SK-N-SH treated with all-trans-retinoic acid at 6 μM for 48 hours (cell line): ENCODE data around the gene GNA12.

Source experiments
- ATAC-seq: fragments of 200-7000 bp; cut with Tn5 transposase; 3 replicates; pipeline ENCODE4 v1.9.1; 2020; ENCODE audit warnings: mild to moderate bottlenecking, moderate library complexity
- ARNTL ChIP-seq: fragments of 450-650 bp; formaldehyde crosslinking; IDR thresholded peaks from 2 replicates; pipeline ENCODE4 v1.5.0; 2020; ENCODE audit warnings: low read depth, mild to moderate bottlenecking, moderate library complexity, borderline replicate concordance
- BACH2 ChIP-seq: fragments of 250-450 bp; sonication (Bioruptor Pico); IDR thresholded peaks from 2 replicates; pipeline ENCODE4 v1.9.0; 2021; ENCODE audit warnings: mild to moderate bottlenecking, borderline replicate concordance
- CREB5 ChIP-seq: fragments of 250-450 bp; sonication (Bioruptor Pico); IDR thresholded peaks from 2 replicates; pipeline ENCODE4 v1.5.1; 2020; ENCODE audit warnings: low read depth, mild to moderate bottlenecking, moderate library complexity
- CSDC2 ChIP-seq: fragments of 250-450 bp; sonication (Bioruptor Pico); IDR thresholded peaks from 2 replicates; pipeline ENCODE4 v1.5.0; 2020; ENCODE audit warnings: mild to moderate bottlenecking, moderate library complexity
- CSRNP3 ChIP-seq: fragments of 250-450 bp; sonication (Bioruptor Pico); IDR thresholded peaks from 2 replicates; pipeline ENCODE4 v1.5.1; 2021; ENCODE audit warnings: mild to moderate bottlenecking, moderate library complexity
- ESRRG ChIP-seq: fragments of 250-450 bp; sonication (Bioruptor Pico); IDR thresholded peaks from 2 replicates; pipeline ENCODE4 v1.6.1; 2021; ENCODE audit warnings: mild to moderate bottlenecking
- ISL1 ChIP-seq: fragments of 250-450 bp; sonication (Bioruptor Pico); IDR thresholded peaks from 2 replicates; pipeline ENCODE4 v2.1.2; 2022; ENCODE audit warnings: mild to moderate bottlenecking, moderate library complexity
- OSR1 ChIP-seq: fragments of 250-450 bp; sonication (Bioruptor Pico); IDR thresholded peaks from 2 replicates; pipeline ENCODE4 v1.8.0; 2022; ENCODE audit warnings: moderate library complexity, mild to moderate bottlenecking, inconsistent platforms
- PPARA ChIP-seq: fragments of 250-450 bp; sonication (Bioruptor Pico); IDR thresholded peaks from 2 replicates; pipeline ENCODE4 v1.5.0; 2020; ENCODE audit warnings: mild to moderate bottlenecking, borderline replicate concordance
- RARB ChIP-seq: fragments of 250-450 bp; sonication (Bioruptor Pico); IDR thresholded peaks from 2 replicates; pipeline ENCODE4 v1.8.0; 2021; ENCODE audit warnings: mild to moderate bottlenecking, moderate library complexity
- SNAI2 ChIP-seq: fragments of 250-450 bp; sonication (Bioruptor Pico); IDR thresholded peaks from 2 replicates; pipeline ENCODE4 v1.5.0; 2020; ENCODE audit warnings: mild to moderate bottlenecking, moderate library complexity
- TCF4 ChIP-seq: fragments of 250-450 bp; sonication (Bioruptor Pico); IDR thresholded peaks from 2 replicates; pipeline ENCODE4 v1.8.0; 2021; ENCODE audit warnings: mild to moderate bottlenecking, moderate library complexity, borderline replicate concordance
- TSHZ2 ChIP-seq: fragments of 250-450 bp; sonication (Bioruptor Pico); IDR thresholded peaks from 2 replicates; pipeline ENCODE4 v1.5.0; 2020; ENCODE audit warnings: mild to moderate bottlenecking, moderate library complexity
- ZC3H10 ChIP-seq: fragments of 250-450 bp; sonication (Bioruptor Pico); IDR thresholded peaks from 2 replicates; pipeline ENCODE4 v1.5.1; 2021; ENCODE audit warnings: mild to moderate bottlenecking, moderate library complexity
- ZFP3 ChIP-seq: fragments of 250-450 bp; sonication (Bioruptor Pico); IDR thresholded peaks from 2 replicates; pipeline ENCODE4 v1.5.0; 2020; ENCODE audit warnings: mild to moderate bottlenecking, moderate library complexity
- ZFP30 ChIP-seq: fragments of 450-650 bp; formaldehyde crosslinking; IDR thresholded peaks from 2 replicates; pipeline ENCODE4 v1.5.0; 2022; ENCODE audit warnings: mild to moderate bottlenecking, moderate library complexity
- ZNF565 ChIP-seq: fragments of 450-650 bp; formaldehyde crosslinking; conservative IDR thresholded peaks from 2 replicates; pipeline ENCODE4 v1.5.0; 2020; ENCODE audit warnings: low read depth, mild to moderate bottlenecking, moderate library complexity
- ZNF70 ChIP-seq: fragments of 450-650 bp; formaldehyde crosslinking; IDR thresholded peaks from 2 replicates; pipeline ENCODE4 v1.5.0; 2020; ENCODE audit warnings: mild to moderate bottlenecking, moderate library complexity
- TF ChIP-seq, protein P1 (sequence below): fragments of 250-450 bp; sonication (Bioruptor Pico); IDR thresholded peaks from 2 replicates; pipeline ENCODE4 v1.8.0; 2021; ENCODE audit warnings: low read depth, mild to moderate bottlenecking, moderate library complexity, borderline replicate concordance
- TF ChIP-seq, protein P2 (sequence below): fragments of 250-450 bp; sonication (Bioruptor Pico); IDR thresholded peaks from 2 replicates; pipeline ENCODE4 v1.8.0; 2020; ENCODE audit warnings: mild to moderate bottlenecking, moderate library complexity, borderline replicate concordance

The GNA12 gene

GRCh38 chr7:2691011-2691707, 152.9 kb downstream of the GNA12 start:
- ATAC-seq, result no peak
- no peak for TF ChIP-seq ZFP30 (CRISPR knock-in tag)
- TF ChIP-seq TSHZ2 (CRISPR knock-in tag), result no peak
- no peak for TF ChIP-seq ZNF70 (CRISPR knock-in tag)
- no peak for TF ChIP-seq CSRNP3 (CRISPR knock-in tag)
- TF ChIP-seq ARNTL (CRISPR knock-in tag), result no peak
- TF ChIP-seq ESRRG (CRISPR knock-in tag), result no peak
- no peak for TF ChIP-seq TCF4 (CRISPR knock-in tag)
- TF ChIP-seq BACH2 (CRISPR knock-in tag), result no peak
- TF ChIP-seq ISL1 (CRISPR knock-in tag), result no peak
- no peak for TF ChIP-seq ZNF565 (CRISPR knock-in tag)
- TF ChIP-seq RARB (CRISPR knock-in tag), result no peak
- no peak for TF ChIP-seq CSDC2 (CRISPR knock-in tag)
- TF ChIP-seq PPARA (CRISPR knock-in tag), result no peak
- TF ChIP-seq ZFP3 (CRISPR knock-in tag), result no peak
- no peak for TF ChIP-seq CREB5
- no peak for TF ChIP-seq ZC3H10 (CRISPR knock-in tag)
- TF ChIP-seq, protein P1, sequence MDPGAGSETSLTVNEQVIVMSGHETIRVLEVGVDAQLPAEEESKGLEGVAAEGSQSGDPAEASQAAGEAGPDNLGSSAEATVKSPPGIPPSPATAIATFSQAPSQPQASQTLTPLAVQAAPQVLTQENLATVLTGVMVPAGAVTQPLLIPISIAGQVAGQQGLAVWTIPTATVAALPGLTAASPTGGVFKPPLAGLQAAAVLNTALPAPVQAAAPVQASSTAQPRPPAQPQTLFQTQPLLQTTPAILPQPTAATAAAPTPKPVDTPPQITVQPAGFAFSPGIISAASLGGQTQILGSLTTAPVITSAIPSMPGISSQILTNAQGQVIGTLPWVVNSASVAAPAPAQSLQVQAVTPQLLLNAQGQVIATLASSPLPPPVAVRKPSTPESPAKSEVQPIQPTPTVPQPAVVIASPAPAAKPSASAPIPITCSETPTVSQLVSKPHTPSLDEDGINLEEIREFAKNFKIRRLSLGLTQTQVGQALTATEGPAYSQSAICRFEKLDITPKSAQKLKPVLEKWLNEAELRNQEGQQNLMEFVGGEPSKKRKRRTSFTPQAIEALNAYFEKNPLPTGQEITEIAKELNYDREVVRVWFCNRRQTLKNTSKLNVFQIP, result no peak
- TF ChIP-seq OSR1 (CRISPR knock-in tag), result no peak
- TF ChIP-seq, protein P2, sequence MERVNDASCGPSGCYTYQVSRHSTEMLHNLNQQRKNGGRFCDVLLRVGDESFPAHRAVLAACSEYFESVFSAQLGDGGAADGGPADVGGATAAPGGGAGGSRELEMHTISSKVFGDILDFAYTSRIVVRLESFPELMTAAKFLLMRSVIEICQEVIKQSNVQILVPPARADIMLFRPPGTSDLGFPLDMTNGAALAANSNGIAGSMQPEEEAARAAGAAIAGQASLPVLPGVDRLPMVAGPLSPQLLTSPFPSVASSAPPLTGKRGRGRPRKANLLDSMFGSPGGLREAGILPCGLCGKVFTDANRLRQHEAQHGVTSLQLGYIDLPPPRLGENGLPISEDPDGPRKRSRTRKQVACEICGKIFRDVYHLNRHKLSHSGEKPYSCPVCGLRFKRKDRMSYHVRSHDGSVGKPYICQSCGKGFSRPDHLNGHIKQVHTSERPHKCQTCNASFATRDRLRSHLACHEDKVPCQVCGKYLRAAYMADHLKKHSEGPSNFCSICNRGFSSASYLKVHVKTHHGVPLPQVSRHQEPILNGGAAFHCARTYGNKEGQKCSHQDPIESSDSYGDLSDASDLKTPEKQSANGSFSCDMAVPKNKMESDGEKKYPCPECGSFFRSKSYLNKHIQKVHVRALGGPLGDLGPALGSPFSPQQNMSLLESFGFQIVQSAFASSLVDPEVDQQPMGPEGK (CRISPR knock-in tag), result no peak
- TF ChIP-seq, all 23 proteins: peak for 0

GRCh38 chr7:2689951-2690705, 154.0 kb downstream of the GNA12 start:
- ATAC-seq, result peak; percentile 4; the same call in 2 of the 3 replicates
- no peak for TF ChIP-seq SNAI2
- no peak for TF ChIP-seq OSR1 (CRISPR knock-in tag)
- no peak for TF ChIP-seq ZC3H10 (CRISPR knock-in tag)
- no peak for TF ChIP-seq RARB (CRISPR knock-in tag)
- TF ChIP-seq TSHZ2 (CRISPR knock-in tag), result no peak
- no peak for TF ChIP-seq ARNTL (CRISPR knock-in tag)
- TF ChIP-seq CSDC2 (CRISPR knock-in tag), result no peak
- no peak for TF ChIP-seq CREB5
